ENCODE results near the gene FAM216A.

DNA sequence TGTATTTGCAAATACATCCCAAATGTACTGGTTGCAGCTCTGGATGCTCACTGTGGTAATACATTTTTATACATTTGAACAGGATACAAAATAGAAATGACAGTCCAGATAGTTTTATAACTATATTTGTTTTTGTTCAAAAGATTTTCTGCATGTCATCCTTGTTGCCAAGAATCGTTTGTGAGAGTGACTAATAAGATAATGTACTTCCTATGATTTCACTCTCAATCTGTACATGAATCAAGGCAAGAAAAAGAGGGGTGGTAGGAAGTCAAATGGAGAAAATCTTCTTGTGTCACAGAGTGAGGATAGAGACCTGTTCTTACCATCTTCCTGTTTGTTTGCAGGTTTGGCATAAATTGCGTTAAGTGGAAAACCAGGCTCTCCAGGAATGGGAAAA lies 32.4 kb upstream of the FAM216A start:
- TF ChIP-seq, protein P1, sequence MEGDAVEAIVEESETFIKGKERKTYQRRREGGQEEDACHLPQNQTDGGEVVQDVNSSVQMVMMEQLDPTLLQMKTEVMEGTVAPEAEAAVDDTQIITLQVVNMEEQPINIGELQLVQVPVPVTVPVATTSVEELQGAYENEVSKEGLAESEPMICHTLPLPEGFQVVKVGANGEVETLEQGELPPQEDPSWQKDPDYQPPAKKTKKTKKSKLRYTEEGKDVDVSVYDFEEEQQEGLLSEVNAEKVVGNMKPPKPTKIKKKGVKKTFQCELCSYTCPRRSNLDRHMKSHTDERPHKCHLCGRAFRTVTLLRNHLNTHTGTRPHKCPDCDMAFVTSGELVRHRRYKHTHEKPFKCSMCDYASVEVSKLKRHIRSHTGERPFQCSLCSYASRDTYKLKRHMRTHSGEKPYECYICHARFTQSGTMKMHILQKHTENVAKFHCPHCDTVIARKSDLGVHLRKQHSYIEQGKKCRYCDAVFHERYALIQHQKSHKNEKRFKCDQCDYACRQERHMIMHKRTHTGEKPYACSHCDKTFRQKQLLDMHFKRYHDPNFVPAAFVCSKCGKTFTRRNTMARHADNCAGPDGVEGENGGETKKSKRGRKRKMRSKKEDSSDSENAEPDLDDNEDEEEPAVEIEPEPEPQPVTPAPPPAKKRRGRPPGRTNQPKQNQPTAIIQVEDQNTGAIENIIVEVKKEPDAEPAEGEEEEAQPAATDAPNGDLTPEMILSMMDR (IDR thresholded peaks at IDR 0.05), result no peak
- no peak for TF ChIP-seq POLR2A (IDR thresholded peaks at IDR 0.05)

Measured in thyroid gland (tissue), 4 donors.